HuH-7.5 (cell line): Measurements from ENCODE around the gene KRTAP10-4.

Experiments
- DNase-seq: peaks from one replicate; pipeline ENCODE4 v3.0.0; 2011; ENCODE audit warnings: low spot score

The KRTAP10-4 gene

DNA sequence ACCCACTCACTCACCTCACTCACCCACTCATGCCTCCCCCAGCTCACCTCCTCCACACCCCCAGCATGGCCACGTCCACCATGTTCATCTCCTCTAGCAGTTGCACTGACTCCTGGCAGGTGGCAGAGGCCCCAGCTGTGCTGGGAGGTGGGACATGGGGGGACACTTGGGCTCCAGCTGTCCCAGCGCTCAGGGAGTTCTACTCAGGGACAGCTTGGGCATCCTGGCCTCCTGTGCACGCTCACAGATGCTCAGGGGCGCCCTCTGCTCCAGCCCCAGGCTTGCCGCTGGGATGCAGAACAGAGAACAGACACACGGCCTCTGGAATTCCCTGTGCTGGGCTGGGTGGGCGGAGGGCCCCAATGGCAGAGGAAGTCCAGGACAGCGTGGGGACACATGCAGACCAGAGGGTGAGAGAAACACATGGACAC, 43.6 kb downstream of the KRTAP10-4 start:
- no peak for DNase-seq

GRCh38 chr21:44618504-44618903, 45.0 kb downstream of the KRTAP10-4 start:
- DNase-seq, result peak; percentile 29

- no peak for DNase-seq
Observed at GRCh38 chr21:44618909-44619308, 45.4 kb downstream of the KRTAP10-4 start.

GRCh38 chr21:44619886-44620285, 46.4 kb downstream of the KRTAP10-4 start:
- no peak for DNase-seq

GRCh38 chr21:44623575-44623974, 50.0 kb downstream of the KRTAP10-4 start:
- DNase-seq, result no peak
